Caco-2 (cell line): ENCODE measurements around the gene TBC1D2. TPM values are rescaled to one million over a fixed set of nuclear protein-coding genes. Genes with fewer than 3 reads are reported as not detected.

Source experiments
- BruUV-seq: library from RNA; stranded (reverse); fragments of 400-500 nt; replicated peaks from 2 replicates; lab custom pipeline; 2021; lab: Mats Ljungman, UMichigan
- CTCF ChIA-PET: fragments of 300-600 bp; sonication (Branson Sonifier 250); formaldehyde crosslinking; loops from one replicate; lab custom pipeline; 2022; ENCODE audit warnings: antibody characterized with exemption; lab: Charles Lee
- POLR2A ChIA-PET: fragments of 300-600 bp; sonication (Branson Sonifier 250); formaldehyde crosslinking; loops from one replicate; lab custom pipeline; 2022; ENCODE audit warnings: antibody characterized with exemption; lab: Charles Lee
- DNase-seq, 2 experiments: peaks; one replicate each; pipeline versions ENCODE4 v3.0.0 to v3.0.0-alpha.2; 2020 to 2022
- H3K27me3 ChIP-seq: replicated peaks from 2 replicates; pipeline ENCODE4 v1.6.0; 2011; ENCODE audit warnings: low read length; ENCODE audit not compliant: control insufficient read depth, insufficient read depth
- H3K36me3 ChIP-seq: 2 replicates; pipeline ENCODE4 v1.5.1; 2011; ENCODE audit warnings: low read length; ENCODE audit not compliant: control insufficient read depth, insufficient read depth
- H3K4me1 ChIP-seq: fragments of 250-450 bp; sonication (Bioruptor Pico); 2 replicates; pipeline ENCODE4 v1.5.1; 2020; ENCODE audit warnings: mild to moderate bottlenecking
- H3K4me3 ChIP-seq: 2 replicates; pipeline ENCODE4 v1.5.1; 2011; ENCODE audit warnings: low read depth, mild to moderate bottlenecking, control low read depth, low read length
- H3K9me3 ChIP-seq: fragments of 250-450 bp; sonication (Bioruptor Pico); 2 replicates; pipeline ENCODE4 v1.5.1; 2020; ENCODE audit warnings: mild to moderate bottlenecking, moderate library complexity
- H3K27ac Mint-ChIP-seq: one replicate; pipeline ENCODE4 v1.8.0; 2022; ENCODE audit warnings: mixed read lengths; ENCODE audit not compliant: unreplicated experiment
- H3K27me3 Mint-ChIP-seq: one replicate; pipeline ENCODE4 v1.8.0; 2022; ENCODE audit warnings: mixed read lengths; ENCODE audit not compliant: insufficient read depth, unreplicated experiment
- H3K36me3 Mint-ChIP-seq: one replicate; pipeline ENCODE4 v1.8.0; 2022; ENCODE audit warnings: mild to moderate bottlenecking, mixed read lengths; ENCODE audit not compliant: insufficient read depth, unreplicated experiment
- H3K4me1 Mint-ChIP-seq: one replicate; pipeline ENCODE4 v1.8.0; 2022; ENCODE audit warnings: low read depth, mixed read lengths; ENCODE audit not compliant: unreplicated experiment
- H3K4me3 Mint-ChIP-seq: one replicate; pipeline ENCODE4 v1.8.0; 2022; ENCODE audit warnings: mild to moderate bottlenecking, moderate library complexity, mixed read lengths; ENCODE audit not compliant: unreplicated experiment
- H3K9me3 Mint-ChIP-seq: one replicate; pipeline ENCODE4 v1.8.0; 2022; ENCODE audit warnings: mixed read lengths; ENCODE audit not compliant: unreplicated experiment
- intact Hi-C: fragments of 100-400 bp; cut with micrococcal nuclease; formaldehyde crosslinking; loops from one replicate; pipeline ENCODE4 v1.10.0; 2022; ENCODE audit not compliant: unreplicated experiment
- total RNA-seq: library from RNA; stranded (reverse); gene quantifications from 2 replicates; pipeline ENCODE4 v1.2.3, GENCODE V29; 2022
- TF ChIP-seq, protein P1 (sequence below), 2 experiments: fragments of 200-600 bp in 1 of 2; IDR thresholded peaks; 1 replicate in 1 of 2; 2 replicates in 1 of 2; pipeline versions ENCODE4 v1.5.1 to v1.8.0; 2011 to 2022; ENCODE audit warnings: antibody characterized with exemption in 1 of 2, control low read depth in 1 of 2, inconsistent platforms in 1 of 2, low read depth in 1 of 2, low read length in 1 of 2, mild to moderate bottlenecking in 1 of 2, moderate library complexity in 1 of 2; ENCODE audit not compliant: insufficient read depth in 1 of 2, severe bottlenecking in 1 of 2, unreplicated experiment in 1 of 2

The TBC1D2 gene
- total RNA-seq, 1 experiment from 2014 or later, result 8.5 TPM

DNA sequence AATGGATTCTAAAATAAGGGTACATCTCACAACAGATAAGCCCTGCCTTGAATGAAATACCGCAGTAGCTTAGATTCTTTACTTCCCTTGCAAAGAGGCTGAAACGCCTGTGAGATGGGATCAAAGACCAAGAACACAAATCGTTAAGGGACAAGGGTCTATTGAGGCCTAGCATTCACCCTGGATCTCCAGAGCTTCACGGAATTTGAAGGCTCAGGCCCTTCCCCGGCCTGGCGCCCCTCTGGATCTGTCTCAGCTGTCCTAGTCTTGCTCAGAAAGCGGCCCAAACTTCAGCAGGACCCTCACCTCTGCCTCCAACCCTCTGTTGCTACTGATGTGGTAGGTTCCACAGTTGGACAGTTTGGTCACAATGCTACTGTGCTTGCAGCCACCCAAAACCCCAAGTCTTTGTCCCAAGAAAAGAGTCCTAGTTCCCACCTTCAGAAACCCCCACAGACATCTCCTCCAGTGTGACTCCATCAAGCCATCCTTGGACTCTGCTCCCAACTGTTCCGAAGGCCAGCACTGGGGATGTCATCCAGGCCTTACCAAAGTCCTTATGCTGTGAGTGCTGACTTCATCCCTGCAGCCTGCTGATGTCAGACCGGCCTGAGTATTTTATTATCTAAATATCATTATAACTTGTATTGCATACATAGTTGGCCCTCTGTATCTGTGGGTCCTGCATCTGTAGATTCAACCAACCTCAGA is 72.4 kb downstream of the TBC1D2 start:
- no TSS peak for BruUV-seq
- no peaks in the 10 kb centered on the region for H3K9me3 ChIP-seq
- DNase-seq, result no peak
- H3K36me3 ChIP-seq, result no peaks in the 10 kb centered on the region
- Mint-ChIP-seq H3K36me3 (peaks cover 12% of the 10 kb centered on the region), H3K27me3 (no peaks in the 10 kb centered on the region), H3K9me3 (no peaks in the 10 kb centered on the region), H3K4me3 (no peak overlapping the region), H3K27ac (no peak overlapping the region), H3K4me1 (peaks cover 26% of the 10 kb centered on the region)
- ChIA-PET POLR2A (no interaction called here), CTCF (no interaction called here)
- H3K27me3 ChIP-seq, result no peaks in the 10 kb centered on the region
- intact Hi-C loops, result no loop called here
- TF ChIP-seq, protein P1, sequence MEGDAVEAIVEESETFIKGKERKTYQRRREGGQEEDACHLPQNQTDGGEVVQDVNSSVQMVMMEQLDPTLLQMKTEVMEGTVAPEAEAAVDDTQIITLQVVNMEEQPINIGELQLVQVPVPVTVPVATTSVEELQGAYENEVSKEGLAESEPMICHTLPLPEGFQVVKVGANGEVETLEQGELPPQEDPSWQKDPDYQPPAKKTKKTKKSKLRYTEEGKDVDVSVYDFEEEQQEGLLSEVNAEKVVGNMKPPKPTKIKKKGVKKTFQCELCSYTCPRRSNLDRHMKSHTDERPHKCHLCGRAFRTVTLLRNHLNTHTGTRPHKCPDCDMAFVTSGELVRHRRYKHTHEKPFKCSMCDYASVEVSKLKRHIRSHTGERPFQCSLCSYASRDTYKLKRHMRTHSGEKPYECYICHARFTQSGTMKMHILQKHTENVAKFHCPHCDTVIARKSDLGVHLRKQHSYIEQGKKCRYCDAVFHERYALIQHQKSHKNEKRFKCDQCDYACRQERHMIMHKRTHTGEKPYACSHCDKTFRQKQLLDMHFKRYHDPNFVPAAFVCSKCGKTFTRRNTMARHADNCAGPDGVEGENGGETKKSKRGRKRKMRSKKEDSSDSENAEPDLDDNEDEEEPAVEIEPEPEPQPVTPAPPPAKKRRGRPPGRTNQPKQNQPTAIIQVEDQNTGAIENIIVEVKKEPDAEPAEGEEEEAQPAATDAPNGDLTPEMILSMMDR (IDR thresholded peaks at IDR 0.05; ENCODE audit: insufficient read depth in 1 of 2, low read depth in 1 of 2, low read length in 1 of 2, severe bottlenecking in 1 of 2, unreplicated experiment in 1 of 2), result no peak
- peaks cover 25% of the 10 kb centered on the region for H3K4me1 ChIP-seq
- no peak overlapping the region for H3K4me3 ChIP-seq

DNA sequence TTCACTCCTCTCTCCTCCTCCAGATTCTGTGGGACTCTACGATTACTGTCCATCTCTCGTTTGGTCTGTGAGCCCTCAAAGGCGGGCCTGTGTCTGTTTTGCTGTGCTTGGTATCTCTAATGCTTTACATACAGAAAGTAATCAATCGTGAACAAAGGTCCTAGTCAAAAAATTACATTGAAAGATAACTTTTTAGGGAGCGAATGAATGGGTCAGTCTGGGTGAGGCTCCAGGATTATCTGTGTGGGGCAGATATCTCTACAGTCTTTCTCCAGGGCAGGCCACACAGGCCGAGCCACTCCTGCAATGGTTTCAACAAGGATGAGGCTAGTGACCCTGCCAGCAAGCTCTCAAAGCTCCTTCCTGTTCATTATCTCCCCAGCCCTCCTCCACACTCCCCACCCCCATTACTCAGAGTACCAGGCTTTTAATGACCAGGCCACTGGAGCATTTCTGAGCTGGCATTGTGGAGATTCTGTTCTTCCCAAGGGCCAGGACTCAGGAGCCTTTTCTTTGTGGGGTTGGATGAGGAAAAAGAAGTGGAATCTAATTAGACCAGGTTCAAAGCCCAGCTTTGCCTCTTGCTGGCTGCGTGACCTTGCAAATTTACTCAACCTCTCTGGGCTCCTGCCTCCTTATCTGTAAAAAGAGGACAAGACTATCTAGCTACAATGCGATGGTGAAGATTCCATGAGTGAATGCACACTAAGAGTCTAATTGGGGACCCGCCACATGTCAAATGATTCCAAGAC is 73.2 kb downstream of the TBC1D2 start:
- intact Hi-C loops, result no loop called here
- H3K4me1 Mint-ChIP-seq, result peaks cover 23% of the 10 kb centered on the region
- TF ChIP-seq, protein P1 (IDR thresholded peaks at IDR 0.05; ENCODE audit: insufficient read depth in 1 of 2, low read depth in 1 of 2, low read length in 1 of 2, severe bottlenecking in 1 of 2, unreplicated experiment in 1 of 2), result no peak
- no peak for DNase-seq
- ChIA-PET POLR2A (no interaction called here), CTCF (interaction anchor here (0.6 kb wide), 1 partner anchor 1220 kb away, joined by 5 read pairs; no protein-coding TSS in a partner anchor)
- peaks cover 5% of the 10 kb centered on the region for H3K36me3 Mint-ChIP-seq
- H3K4me3 Mint-ChIP-seq, result no peak overlapping the region
- Histone ChIP-seq H3K4me1 (peaks cover 33% of the 10 kb centered on the region), H3K4me3 (no peak overlapping the region), H3K9me3 (no peaks in the 10 kb centered on the region), H3K36me3 (no peaks in the 10 kb centered on the region), H3K27me3 (no peaks in the 10 kb centered on the region)
- H3K27ac Mint-ChIP-seq, result peak overlapping the region; percentile 19
- no peaks in the 10 kb centered on the region for H3K9me3 Mint-ChIP-seq
- no peaks in the 10 kb centered on the region for H3K27me3 Mint-ChIP-seq
- BruUV-seq, result no TSS peak

DNA sequence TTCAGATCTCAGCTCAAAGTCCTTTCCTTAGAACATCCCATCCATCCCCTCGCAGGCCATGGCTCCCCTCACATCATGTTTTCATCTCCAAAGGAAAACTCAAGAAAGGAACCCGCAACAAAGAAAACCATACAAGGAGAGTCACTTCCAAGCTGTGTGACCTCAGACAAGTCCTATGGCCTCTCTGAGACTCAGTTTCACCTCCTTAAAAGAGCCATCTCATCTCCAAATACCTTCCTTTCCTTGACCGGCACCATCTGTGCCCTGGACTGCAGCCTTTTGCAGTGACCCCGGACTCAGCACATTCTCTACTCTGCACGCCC is 73.7 kb downstream of the TBC1D2 start:
- intact Hi-C loops, result no loop called here
- DNase-seq, result no peak
- Mint-ChIP-seq H3K4me1 (peaks cover 28% of the 10 kb centered on the region), H3K9me3 (no peaks in the 10 kb centered on the region), H3K27ac (peak overlapping the region; percentile 19), H3K36me3 (peaks cover 9% of the 10 kb centered on the region), H3K27me3 (no peaks in the 10 kb centered on the region), H3K4me3 (no peak overlapping the region)
- H3K4me3 ChIP-seq, result no peak overlapping the region
- peaks cover 38% of the 10 kb centered on the region for H3K4me1 ChIP-seq
- no peaks in the 10 kb centered on the region for H3K36me3 ChIP-seq
- ChIA-PET POLR2A (no interaction called here), CTCF (interaction anchor here (0.6 kb wide), 1 partner anchor 1221 kb away, joined by 5 read pairs; no protein-coding TSS in a partner anchor)
- BruUV-seq, result no TSS peak
- H3K27me3 ChIP-seq, result no peaks in the 10 kb centered on the region
- TF ChIP-seq, protein P1 (IDR thresholded peaks at IDR 0.05; ENCODE audit: insufficient read depth in 1 of 2, low read depth in 1 of 2, low read length in 1 of 2, severe bottlenecking in 1 of 2, unreplicated experiment in 1 of 2), result no peak
- H3K9me3 ChIP-seq, result no peaks in the 10 kb centered on the region
